HFFc6 (cell line): ENCODE measurements around the gene SAMD8. TPM values are rescaled to one million over a fixed set of nuclear protein-coding genes. Genes with fewer than 3 reads are reported as not detected.

Experiments
- DNase-seq: peaks from one replicate; pipeline ENCODE4 v3.0.0-alpha.2; 2018
- H3K27ac Mint-ChIP-seq: 2 replicates; pipeline ENCODE4 v1.8.0; 2020; ENCODE audit warnings: mild to moderate bottlenecking, mixed read lengths
- H3K27me3 Mint-ChIP-seq: 2 replicates; pipeline ENCODE4 v1.8.0; 2021; ENCODE audit warnings: mild to moderate bottlenecking, moderate library complexity, mixed read lengths; ENCODE audit not compliant: insufficient read depth
- H3K36me3 Mint-ChIP-seq: 2 replicates; pipeline ENCODE4 v1.8.0; 2021; ENCODE audit warnings: low read depth, mixed read lengths
- H3K4me1 Mint-ChIP-seq: 2 replicates; pipeline ENCODE4 v1.8.0; 2020; ENCODE audit warnings: low read depth, mixed read lengths
- H3K4me3 Mint-ChIP-seq: 2 replicates; pipeline ENCODE4 v1.8.0; 2020; ENCODE audit warnings: mild to moderate bottlenecking, moderate library complexity, mixed read lengths
- H3K9me3 Mint-ChIP-seq: 2 replicates; pipeline ENCODE4 v1.8.0; 2020; ENCODE audit warnings: mild to moderate bottlenecking, mixed read lengths
- CTCF ChIP-seq: fragments of 200-600 bp; sonication (generic); IDR thresholded peaks from 2 replicates; pipeline ENCODE4 v1.5.0; 2021; ENCODE audit warnings: antibody characterized with exemption, mild to moderate bottlenecking
- total RNA-seq, 6 experiments: library from RNA; stranded (reverse); fragmentation: NEBNext Ultra II Directional; extraction: Animal tissue kit (Norgen Biotek cat#: 25700); gene quantifications; 2 replicates in 1 of 6; 3 replicates in 5 of 6; pipeline ENCODE4 v1.2.3, GENCODE V29; 2021

SAMD8 gene
- total RNA-seq, 6 experiments from 2014 or later: 26.5 to 31.5 (median 29.9) TPM

- Mint-ChIP-seq H3K9me3 (no peaks in the 10 kb centered on the region; the same call in 1 of the 2 replicates), H3K27me3 (peaks cover 33% of the 10 kb centered on the region), H3K36me3 (no peaks in the 10 kb centered on the region), H3K27ac (no peak overlapping the region), H3K4me3 (no peak overlapping the region), H3K4me1 (no peaks in the 10 kb centered on the region)
- no peak for DNase-seq
- no peak for TF ChIP-seq CTCF
These were observed 30.9 kb upstream of the SAMD8 start for GRCh38 chr10:75080554-75080953.

GRCh38 chr10:75081379-75081778, 30.1 kb upstream of the SAMD8 start:
- Mint-ChIP-seq H3K9me3 (no peaks in the 10 kb centered on the region; the same call in 1 of the 2 replicates), H3K27me3 (peaks cover 32% of the 10 kb centered on the region), H3K4me1 (no peaks in the 10 kb centered on the region), H3K27ac (no peak overlapping the region), H3K4me3 (no peak overlapping the region), H3K36me3 (no peaks in the 10 kb centered on the region)
- no peak for TF ChIP-seq CTCF
- no peak for DNase-seq

- H3K27me3 Mint-ChIP-seq: peaks cover 36% of the 10 kb centered on the region
- no peak overlapping the region for H3K4me3 Mint-ChIP-seq
- H3K27ac Mint-ChIP-seq: no peak overlapping the region
- H3K4me1 Mint-ChIP-seq: no peaks in the 10 kb centered on the region
- DNase-seq: peak; percentile 17
- no peak for TF ChIP-seq CTCF
- no peaks in the 10 kb centered on the region for H3K36me3 Mint-ChIP-seq
- H3K9me3 Mint-ChIP-seq: no peaks in the 10 kb centered on the region; the same call in 1 of the 2 replicates
These were observed 27.3 kb upstream of the SAMD8 start for GRCh38 chr10:75083972-75084833.

GRCh38 chr10:75084834-75085384, 26.5 kb upstream of the SAMD8 start:
- Mint-ChIP-seq H3K27me3 (peaks cover 40% of the 10 kb centered on the region), H3K9me3 (no peaks in the 10 kb centered on the region; the same call in 1 of the 2 replicates), H3K4me1 (no peaks in the 10 kb centered on the region), H3K36me3 (no peaks in the 10 kb centered on the region), H3K4me3 (no peak overlapping the region), H3K27ac (no peak overlapping the region)
- DNase-seq: no peak
- no peak for TF ChIP-seq CTCF

- H3K36me3 Mint-ChIP-seq: no peaks in the 10 kb centered on the region
- H3K27me3 Mint-ChIP-seq: peaks cover 39% of the 10 kb centered on the region
- no peak for TF ChIP-seq CTCF
- no peak overlapping the region for H3K27ac Mint-ChIP-seq
- no peak overlapping the region for H3K4me3 Mint-ChIP-seq
- no peaks in the 10 kb centered on the region; the same call in 1 of the 2 replicates for H3K9me3 Mint-ChIP-seq
- no peak for DNase-seq
- no peaks in the 10 kb centered on the region for H3K4me1 Mint-ChIP-seq
These were observed 25.1 kb upstream of the SAMD8 start for GRCh38 chr10:75086278-75086934.
